BJ (cell line): ENCODE measurements around the gene KCNN1. TPM values are rescaled to one million over a fixed set of nuclear protein-coding genes. Genes with fewer than 3 reads are reported as not detected.

ENCODE experiments used
- CTCF ChIA-PET: fragments of 350-600 bp; formaldehyde crosslinking; extraction: SDS; loops from one replicate; lab custom pipeline; 2021; ENCODE audit warnings: antibody characterized with exemption, inconsistent platforms; lab: Yijun Ruan, JAX
- POLR2A ChIA-PET: fragments of 300-600 bp; sonication (Branson Sonifier 250); formaldehyde crosslinking; extraction: SDS; loops from one replicate; lab custom pipeline; 2021; ENCODE audit warnings: antibody characterized with exemption; lab: Charles Lee
- DNase-seq: peaks from one replicate; pipeline ENCODE4 v3.0.0-alpha.2; 2011; ENCODE audit warnings: low read depth
- H3K27me3 ChIP-seq: 2 replicates; pipeline ENCODE4 v1.6.0; 2011; ENCODE audit warnings: low read length; ENCODE audit not compliant: control insufficient read depth, insufficient read depth
- H3K36me3 ChIP-seq: 2 replicates; pipeline ENCODE4 v1.5.1; 2011; ENCODE audit warnings: low read length; ENCODE audit not compliant: control insufficient read depth, insufficient read depth
- H3K4me3 ChIP-seq: 2 replicates; pipeline ENCODE4 v1.5.1; 2011; ENCODE audit warnings: low read depth, mild to moderate bottlenecking, control low read depth, low read length
- polyA plus RNA-seq: library from polyadenylated mRNA; depleted of rRNA; stranded (reverse); fragments of >200 nt; gene quantifications from 2 replicates; pipeline ENCODE4 v1.2.3, GENCODE V29; 2011
- TF ChIP-seq, protein P1 (sequence below): IDR thresholded peaks from 2 replicates; pipeline ENCODE4 v1.5.1; 2011; ENCODE audit warnings: low read depth, mild to moderate bottlenecking, control low read depth, inconsistent platforms, low read length, moderate library complexity; ENCODE audit not compliant: insufficient read depth

Gene KCNN1
- polyA plus RNA-seq, 1 experiment, result 0.06 TPM

GRCh38 chr19:17972230-17972629 is 5.3 kb downstream of the KCNN1 start:
- no peaks in the 10 kb centered on the region for H3K36me3 ChIP-seq
- TF ChIP-seq, protein P1, sequence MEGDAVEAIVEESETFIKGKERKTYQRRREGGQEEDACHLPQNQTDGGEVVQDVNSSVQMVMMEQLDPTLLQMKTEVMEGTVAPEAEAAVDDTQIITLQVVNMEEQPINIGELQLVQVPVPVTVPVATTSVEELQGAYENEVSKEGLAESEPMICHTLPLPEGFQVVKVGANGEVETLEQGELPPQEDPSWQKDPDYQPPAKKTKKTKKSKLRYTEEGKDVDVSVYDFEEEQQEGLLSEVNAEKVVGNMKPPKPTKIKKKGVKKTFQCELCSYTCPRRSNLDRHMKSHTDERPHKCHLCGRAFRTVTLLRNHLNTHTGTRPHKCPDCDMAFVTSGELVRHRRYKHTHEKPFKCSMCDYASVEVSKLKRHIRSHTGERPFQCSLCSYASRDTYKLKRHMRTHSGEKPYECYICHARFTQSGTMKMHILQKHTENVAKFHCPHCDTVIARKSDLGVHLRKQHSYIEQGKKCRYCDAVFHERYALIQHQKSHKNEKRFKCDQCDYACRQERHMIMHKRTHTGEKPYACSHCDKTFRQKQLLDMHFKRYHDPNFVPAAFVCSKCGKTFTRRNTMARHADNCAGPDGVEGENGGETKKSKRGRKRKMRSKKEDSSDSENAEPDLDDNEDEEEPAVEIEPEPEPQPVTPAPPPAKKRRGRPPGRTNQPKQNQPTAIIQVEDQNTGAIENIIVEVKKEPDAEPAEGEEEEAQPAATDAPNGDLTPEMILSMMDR, result no peak
- no peak overlapping the region for H3K4me3 ChIP-seq
- ChIA-PET CTCF (no interaction called here), POLR2A (no interaction called here)
- H3K27me3 ChIP-seq, result peaks cover 13% of the 10 kb centered on the region
- no peak for DNase-seq

DNA sequence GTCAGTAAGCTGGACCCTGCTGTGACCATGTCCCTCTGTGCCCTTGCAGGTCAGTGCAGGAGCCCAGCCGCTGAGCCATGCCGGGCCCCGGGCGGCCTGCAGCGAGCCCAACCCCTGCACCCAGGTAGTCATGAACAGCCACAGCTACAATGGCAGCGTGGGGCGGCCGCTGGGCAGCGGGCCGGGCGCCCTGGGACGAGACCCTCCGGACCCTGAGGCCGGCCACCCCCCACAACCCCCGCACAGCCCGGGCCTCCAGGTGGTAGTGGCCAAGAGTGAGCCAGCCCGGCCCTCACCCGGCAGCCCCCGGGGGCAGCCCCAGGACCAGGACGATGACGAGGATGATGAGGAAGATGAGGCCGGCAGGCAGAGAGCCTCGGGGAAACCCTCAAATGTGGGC is 6.9 kb downstream of the KCNN1 start:
- Histone ChIP-seq H3K27me3 (peaks cover 6% of the 10 kb centered on the region), H3K36me3 (no peaks in the 10 kb centered on the region), H3K4me3 (no peak overlapping the region)
- TF ChIP-seq, protein P1, result no peak
- POLR2A ChIA-PET, result no interaction called here
- DNase-seq, result no peak
- CTCF ChIA-PET, result interaction anchor here (0.8 kb wide), 1 partner anchor 21 kb away, joined by 3 read pairs; no protein-coding TSS in a partner anchor

GRCh38 chr19:17974551-17974950 is 7.6 kb downstream of the KCNN1 start:
- TF ChIP-seq, protein P1, result no peak
- H3K36me3 ChIP-seq, result no peaks in the 10 kb centered on the region
- ChIA-PET CTCF (interaction anchor here (0.6 kb wide), 1 partner anchor 36 kb away, joined by 3 read pairs; no protein-coding TSS in a partner anchor), POLR2A (no interaction called here)
- peaks cover 3% of the 10 kb centered on the region for H3K27me3 ChIP-seq
- H3K4me3 ChIP-seq, result no peak overlapping the region
- no peak for DNase-seq

DNA sequence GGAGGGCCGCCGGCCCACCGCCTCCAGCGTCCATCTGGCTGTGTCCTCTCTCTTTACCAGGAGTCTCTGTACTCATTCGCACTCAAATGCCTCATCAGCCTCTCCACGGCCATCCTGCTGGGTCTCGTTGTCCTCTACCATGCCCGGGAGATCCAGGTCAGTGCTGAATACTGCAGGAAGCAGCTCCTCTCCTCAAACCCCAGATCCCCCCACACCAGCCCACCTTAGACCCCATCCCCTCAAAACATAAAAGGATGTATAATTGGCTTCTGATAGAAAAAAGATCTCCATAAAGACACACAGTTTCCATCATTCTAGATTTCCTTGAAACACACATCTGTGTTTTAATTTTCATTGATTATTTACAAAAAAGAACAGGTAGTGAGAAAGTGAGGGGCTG is 8.1 kb downstream of the KCNN1 start:
- CTCF ChIA-PET, result interaction anchor here (0.6 kb wide), 1 partner anchor 37 kb away, joined by 3 read pairs; no protein-coding TSS in a partner anchor
- peaks cover 3% of the 10 kb centered on the region for H3K27me3 ChIP-seq
- DNase-seq, result no peak
- TF ChIP-seq, protein P1, result no peak
- POLR2A ChIA-PET, result interaction anchor here (0.6 kb wide), 1 partner anchor 12 kb away, joined by 6 read pairs; no protein-coding TSS in a partner anchor
- H3K4me3 ChIP-seq, result no peak overlapping the region
- H3K36me3 ChIP-seq, result no peaks in the 10 kb centered on the region

DNA sequence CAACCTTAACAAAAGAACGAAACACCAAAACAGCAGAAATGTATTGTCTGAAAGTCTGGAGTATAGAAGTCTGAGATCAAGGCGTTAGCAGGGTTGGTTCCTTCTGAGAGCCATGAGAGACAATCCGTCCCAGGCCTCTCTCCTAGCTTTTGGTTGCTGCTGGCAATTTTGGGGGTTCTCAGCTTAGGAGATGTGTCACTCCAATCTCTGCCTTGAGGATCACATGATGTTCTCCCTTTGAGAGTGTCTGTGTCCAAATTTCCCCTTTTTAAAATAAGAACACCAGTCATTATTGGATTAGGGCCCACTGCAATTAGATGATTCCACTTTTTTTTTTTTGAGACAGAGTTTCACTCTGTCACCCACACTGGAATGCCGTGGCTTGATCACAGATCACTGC is 10.1 kb downstream of the KCNN1 start:
- Histone ChIP-seq H3K4me3 (no peak overlapping the region), H3K36me3 (no peaks in the 10 kb centered on the region), H3K27me3 (peaks cover 5% of the 10 kb centered on the region; the same call in 1 of the 2 replicates)
- DNase-seq, result no peak
- TF ChIP-seq, protein P1, result no peak
- ChIA-PET CTCF (interaction anchor here (1.4 kb wide), 1 partner anchor 39 kb away, joined by 4 read pairs; no protein-coding TSS in a partner anchor), POLR2A (no interaction called here)
